ENCODE results near the gene CASR.

CASR gene

DNA sequence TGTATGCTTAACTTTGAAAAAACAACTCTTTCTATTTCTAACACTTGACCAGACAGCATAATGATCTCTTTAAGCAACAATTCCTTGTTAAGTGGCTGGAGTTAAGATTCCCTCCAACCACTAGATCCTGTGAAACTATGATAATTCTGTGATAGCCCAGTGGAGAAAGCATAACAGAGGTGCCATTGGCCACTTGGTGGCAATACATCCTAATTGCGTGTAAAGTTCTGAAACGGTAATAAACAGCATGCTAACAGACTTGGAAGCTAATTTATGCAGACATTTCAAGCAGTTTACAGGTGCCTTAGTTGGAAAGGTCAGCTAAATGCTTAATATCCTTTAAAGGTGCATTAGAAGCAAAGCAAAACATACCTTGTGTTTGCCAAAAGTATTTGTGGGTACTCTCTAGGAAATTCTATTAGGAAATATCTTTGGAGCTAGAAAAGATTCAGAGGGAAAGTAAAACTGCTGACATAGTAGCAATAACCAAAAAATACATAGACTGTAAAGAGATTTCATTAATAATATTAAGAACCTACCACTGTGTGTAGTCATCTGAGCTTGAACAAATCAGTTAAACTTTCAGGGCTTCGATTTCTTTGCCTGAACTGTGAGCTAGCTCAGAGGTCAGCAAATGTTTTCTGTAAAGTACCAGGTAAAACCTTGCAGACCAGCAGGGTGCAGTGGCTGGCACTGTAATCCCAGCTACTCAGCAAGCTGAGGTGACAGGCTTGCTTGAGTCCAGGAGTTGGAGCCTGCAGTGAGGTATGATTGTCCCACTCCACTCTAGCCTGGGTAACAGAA, 122.6 kb downstream of the CASR start:
- no peak overlapping the region for H3K4ac ChIP-seq (ENCODE audit: low read depth, low read length)
- H2BK5ac ChIP-seq (ENCODE audit: low read length): no peak overlapping the region
- H4K8ac ChIP-seq (ENCODE audit: low read depth, low read length): no peak overlapping the region
- DNase-seq: peak; percentile 65
- no peak overlapping the region for H3K27ac ChIP-seq (ENCODE audit: low read depth, low read length)
- H3K79me2 ChIP-seq (ENCODE audit: control insufficient read depth, insufficient read depth, low read length): no peaks in the 10 kb centered on the region
- H3K4me2 ChIP-seq (ENCODE audit: low read length): no peak overlapping the region
- no peak overlapping the region for H2BK120ac ChIP-seq (ENCODE audit: low read depth, low read length)
- no CpG with 5 or more reads among the region's 3 CpGs for WGBS (ENCODE audit: extremely low coverage, insufficient coverage, low lambda C conversion rate)
- H3K4me3 ChIP-seq (ENCODE audit: low read length): no peak overlapping the region
- H2BK15ac ChIP-seq (replicated peaks; ENCODE audit: low read depth): no peak overlapping the region
- no peak overlapping the region for H3K9ac ChIP-seq (ENCODE audit: low read length)
- no peak overlapping the region for H3K56ac ChIP-seq (ENCODE audit: low read length)
- no peaks in the 10 kb centered on the region for H3K4me1 ChIP-seq (ENCODE audit: control insufficient read depth, low read depth, low read length)
- no peaks in the 10 kb centered on the region for H3K79me1 ChIP-seq (ENCODE audit: low read length)
- no peak overlapping the region for H3K23ac ChIP-seq (ENCODE audit: low read length)
- H3K18ac ChIP-seq (ENCODE audit: low read length): no peak overlapping the region
- H4K5ac ChIP-seq (ENCODE audit: low read length): no peak overlapping the region
- H3K27me3 ChIP-seq (ENCODE audit: insufficient read depth, low read length, poor library complexity): no peaks in the 10 kb centered on the region
- no peaks in the 10 kb centered on the region for H3K36me3 ChIP-seq (ENCODE audit: control insufficient read depth, insufficient read depth, low read length)
- H2AK5ac ChIP-seq (ENCODE audit: low read length): no peak overlapping the region

DNA sequence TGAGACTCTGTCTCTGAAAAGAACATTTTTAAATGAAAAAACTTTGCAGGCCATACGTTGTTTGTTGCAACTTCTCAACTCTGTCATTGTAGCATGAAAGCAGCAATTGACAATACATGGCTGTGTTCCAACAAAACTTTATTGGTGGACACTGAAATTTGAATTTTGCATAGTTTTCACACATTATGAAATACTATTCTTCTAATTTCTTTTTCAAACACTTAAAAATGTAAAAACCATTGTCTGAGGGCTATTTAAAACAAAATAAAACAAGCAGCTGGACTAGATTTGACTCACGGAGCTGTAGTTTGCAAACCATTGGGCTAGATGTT, 123.1 kb downstream of the CASR start:
- H2AK5ac ChIP-seq (ENCODE audit: low read length): no peak overlapping the region
- H3K4ac ChIP-seq (ENCODE audit: low read depth, low read length): no peak overlapping the region
- no CpG with 5 or more reads among the region's 2 CpGs for WGBS (ENCODE audit: extremely low coverage, insufficient coverage, low lambda C conversion rate)
- H3K4me2 ChIP-seq (ENCODE audit: low read length): no peak overlapping the region
- no peak overlapping the region for H2BK120ac ChIP-seq (ENCODE audit: low read depth, low read length)
- H3K4me3 ChIP-seq (ENCODE audit: low read length): no peak overlapping the region
- H3K23ac ChIP-seq (ENCODE audit: low read length): no peak overlapping the region
- H4K5ac ChIP-seq (ENCODE audit: low read length): no peak overlapping the region
- H3K56ac ChIP-seq (ENCODE audit: low read length): no peak overlapping the region
- no peaks in the 10 kb centered on the region for H3K79me2 ChIP-seq (ENCODE audit: control insufficient read depth, insufficient read depth, low read length)
- H3K27me3 ChIP-seq (ENCODE audit: insufficient read depth, low read length, poor library complexity): no peaks in the 10 kb centered on the region
- H4K8ac ChIP-seq (ENCODE audit: low read depth, low read length): no peak overlapping the region
- H3K79me1 ChIP-seq (ENCODE audit: low read length): no peaks in the 10 kb centered on the region
- H3K27ac ChIP-seq (ENCODE audit: low read depth, low read length): no peak overlapping the region
- H3K36me3 ChIP-seq (ENCODE audit: control insufficient read depth, insufficient read depth, low read length): no peaks in the 10 kb centered on the region
- no peak overlapping the region for H2BK5ac ChIP-seq (ENCODE audit: low read length)
- no peak overlapping the region for H3K18ac ChIP-seq (ENCODE audit: low read length)
- no peak overlapping the region for H3K9ac ChIP-seq (ENCODE audit: low read length)
- no peak overlapping the region for H2BK15ac ChIP-seq (replicated peaks; ENCODE audit: low read depth)
- no peaks in the 10 kb centered on the region for H3K4me1 ChIP-seq (ENCODE audit: control insufficient read depth, low read depth, low read length)
- DNase-seq: no peak

DNA sequence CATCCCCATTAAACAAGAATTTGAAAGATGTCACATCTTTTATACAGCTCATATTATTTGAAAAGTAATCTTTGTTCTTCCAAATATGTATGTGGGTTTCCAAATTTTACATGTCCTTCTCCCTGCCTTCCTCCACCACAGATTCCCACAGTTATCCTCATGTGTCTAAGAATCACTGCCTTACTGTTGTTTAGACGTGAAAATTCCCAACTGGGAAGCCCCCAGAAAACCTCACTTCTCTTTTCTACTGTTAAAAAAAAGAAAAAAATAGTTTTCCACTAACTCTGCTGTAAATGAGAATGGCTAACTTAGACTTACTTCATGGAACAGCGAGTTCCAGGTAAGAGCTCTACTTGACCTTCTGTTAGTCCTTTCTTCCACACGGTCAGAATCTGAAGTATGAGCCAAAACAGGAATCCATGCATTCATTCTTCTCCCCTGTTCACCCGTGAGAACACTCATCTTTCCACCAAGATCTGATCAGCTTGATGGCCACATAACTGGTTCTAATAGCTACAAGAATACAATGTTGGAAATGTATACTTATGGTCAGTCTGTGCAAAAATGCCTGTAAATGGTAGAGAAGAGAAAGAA, 123.7 kb downstream of the CASR start:
- no peaks in the 10 kb centered on the region for H3K79me2 ChIP-seq (ENCODE audit: control insufficient read depth, insufficient read depth, low read length)
- H4K8ac ChIP-seq (ENCODE audit: low read depth, low read length): no peak overlapping the region
- H3K27me3 ChIP-seq (ENCODE audit: insufficient read depth, low read length, poor library complexity): no peaks in the 10 kb centered on the region
- no peak overlapping the region for H2AK5ac ChIP-seq (ENCODE audit: low read length)
- H4K5ac ChIP-seq (ENCODE audit: low read length): no peak overlapping the region
- no peak overlapping the region for H3K4me3 ChIP-seq (ENCODE audit: low read length)
- DNase-seq: no peak
- H3K79me1 ChIP-seq (ENCODE audit: low read length): no peaks in the 10 kb centered on the region
- H3K4me2 ChIP-seq (ENCODE audit: low read length): no peak overlapping the region
- no peak overlapping the region for H2BK5ac ChIP-seq (ENCODE audit: low read length)
- H2BK15ac ChIP-seq (replicated peaks; ENCODE audit: low read depth): no peak overlapping the region
- H3K36me3 ChIP-seq (ENCODE audit: control insufficient read depth, insufficient read depth, low read length): no peaks in the 10 kb centered on the region
- no peaks in the 10 kb centered on the region for H3K4me1 ChIP-seq (ENCODE audit: control insufficient read depth, low read depth, low read length)
- no peak overlapping the region for H3K9ac ChIP-seq (ENCODE audit: low read length)
- H2BK120ac ChIP-seq (ENCODE audit: low read depth, low read length): no peak overlapping the region
- H3K23ac ChIP-seq (ENCODE audit: low read length): no peak overlapping the region
- no peak overlapping the region for H3K4ac ChIP-seq (ENCODE audit: low read depth, low read length)
- no peak overlapping the region for H3K56ac ChIP-seq (ENCODE audit: low read length)
- H3K18ac ChIP-seq (ENCODE audit: low read length): no peak overlapping the region
- WGBS (ENCODE audit: extremely low coverage, insufficient coverage, low lambda C conversion rate): no CpG with 5 or more reads among the region's 4 CpGs
- H3K27ac ChIP-seq (ENCODE audit: low read depth, low read length): no peak overlapping the region

DNA sequence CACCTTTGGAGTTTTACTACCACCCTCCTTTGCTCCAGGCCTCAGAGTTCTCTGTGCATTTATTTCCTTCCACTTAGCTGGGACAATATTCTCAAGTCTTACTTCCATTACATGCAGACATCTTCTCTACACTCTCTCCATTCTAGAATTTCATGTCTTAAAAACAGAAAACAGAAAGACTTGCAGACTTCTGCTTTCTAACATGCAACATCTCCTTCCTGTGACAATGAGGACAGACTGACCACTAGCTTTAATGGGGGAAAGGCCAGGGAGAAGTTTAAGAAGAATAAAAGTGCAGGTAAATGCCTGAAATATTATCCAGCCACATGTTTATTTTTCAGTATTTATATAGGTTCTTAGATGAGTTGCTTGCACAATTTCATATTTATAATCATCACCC, 124.5 kb downstream of the CASR start:
- no peak overlapping the region for H3K4me3 ChIP-seq (ENCODE audit: low read length)
- no peak overlapping the region for H3K23ac ChIP-seq (ENCODE audit: low read length)
- H3K4me2 ChIP-seq (ENCODE audit: low read length): no peak overlapping the region
- no peak overlapping the region for H3K56ac ChIP-seq (ENCODE audit: low read length)
- H3K79me2 ChIP-seq (ENCODE audit: control insufficient read depth, insufficient read depth, low read length): no peaks in the 10 kb centered on the region
- H2AK5ac ChIP-seq (ENCODE audit: low read length): no peak overlapping the region
- no peak overlapping the region for H4K8ac ChIP-seq (ENCODE audit: low read depth, low read length)
- no peaks in the 10 kb centered on the region for H3K79me1 ChIP-seq (ENCODE audit: low read length)
- DNase-seq: no peak
- H2BK5ac ChIP-seq (ENCODE audit: low read length): no peak overlapping the region
- H3K9ac ChIP-seq (ENCODE audit: low read length): no peak overlapping the region
- H2BK15ac ChIP-seq (replicated peaks; ENCODE audit: low read depth): no peak overlapping the region
- no peak overlapping the region for H3K27ac ChIP-seq (ENCODE audit: low read depth, low read length)
- no peaks in the 10 kb centered on the region for H3K36me3 ChIP-seq (ENCODE audit: control insufficient read depth, insufficient read depth, low read length)
- no peaks in the 10 kb centered on the region for H3K27me3 ChIP-seq (ENCODE audit: insufficient read depth, low read length, poor library complexity)
- H3K18ac ChIP-seq (ENCODE audit: low read length): no peak overlapping the region
- no peak overlapping the region for H2BK120ac ChIP-seq (ENCODE audit: low read depth, low read length)
- no peak overlapping the region for H3K4ac ChIP-seq (ENCODE audit: low read depth, low read length)
- H3K4me1 ChIP-seq (ENCODE audit: control insufficient read depth, low read depth, low read length): no peaks in the 10 kb centered on the region
- H4K5ac ChIP-seq (ENCODE audit: low read length): no peak overlapping the region

DNA sequence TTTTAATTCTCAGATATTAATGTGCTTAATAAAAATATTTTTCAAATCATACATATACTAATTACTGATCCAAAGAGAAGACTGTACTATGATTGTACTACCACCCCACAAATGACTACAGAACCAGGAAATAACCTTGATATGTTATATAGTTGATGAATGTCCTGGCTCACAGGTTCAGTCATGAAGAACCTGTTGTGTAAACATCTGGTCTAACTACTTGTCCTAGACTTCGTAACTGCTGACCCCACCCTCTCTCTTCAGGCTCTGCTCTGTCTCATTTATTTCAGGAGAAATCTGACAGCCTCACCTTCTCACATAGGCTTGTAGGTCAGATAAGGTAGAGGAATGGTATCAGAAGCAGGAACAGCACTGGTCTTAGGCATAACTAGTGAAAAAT, 126.9 kb downstream of the CASR start:
- no peak for DNase-seq
- H3K9ac ChIP-seq (ENCODE audit: low read length): no peak overlapping the region

DNA sequence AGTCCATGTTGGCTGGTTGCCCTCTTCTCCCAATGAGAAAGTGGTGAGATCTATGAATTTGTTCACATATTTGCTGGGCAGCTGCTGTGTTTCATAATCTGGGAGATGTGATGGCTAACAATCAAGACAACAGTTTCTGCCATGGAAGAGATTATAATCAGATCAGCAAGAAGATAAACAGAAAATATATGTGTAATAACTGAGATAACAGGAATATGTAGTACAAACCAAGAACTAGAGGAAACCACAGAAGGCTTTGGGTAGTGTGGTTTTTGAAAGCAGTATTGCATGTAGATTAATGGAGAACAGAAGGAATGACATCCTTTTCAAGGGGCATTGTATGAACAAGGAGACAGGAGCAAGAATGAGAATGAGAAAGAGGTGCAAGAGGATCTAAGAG, 129.4 kb downstream of the CASR start:
- H3K4me3 ChIP-seq (ENCODE audit: low read length): no peak overlapping the region
- no peak overlapping the region for H2BK15ac ChIP-seq (replicated peaks; ENCODE audit: low read depth)
- H3K9ac ChIP-seq (ENCODE audit: low read length): no peak overlapping the region
- no peak overlapping the region for H2BK120ac ChIP-seq (ENCODE audit: low read depth, low read length)
- H3K23ac ChIP-seq (ENCODE audit: low read length): no peak overlapping the region
- no peak overlapping the region for H3K56ac ChIP-seq (ENCODE audit: low read length)
- H3K4ac ChIP-seq (ENCODE audit: low read depth, low read length): no peak overlapping the region
- no peaks in the 10 kb centered on the region for H3K79me2 ChIP-seq (ENCODE audit: control insufficient read depth, insufficient read depth, low read length)
- DNase-seq: no peak
- no peak overlapping the region for H4K8ac ChIP-seq (ENCODE audit: low read depth, low read length)
- no peaks in the 10 kb centered on the region for H3K79me1 ChIP-seq (ENCODE audit: low read length)
- H2BK5ac ChIP-seq (ENCODE audit: low read length): no peak overlapping the region
- no peak overlapping the region for H3K18ac ChIP-seq (ENCODE audit: low read length)
- H3K27ac ChIP-seq (ENCODE audit: low read depth, low read length): no peak overlapping the region
- H3K4me2 ChIP-seq (ENCODE audit: low read length): no peak overlapping the region
- H4K5ac ChIP-seq (ENCODE audit: low read length): no peak overlapping the region
- H2AK5ac ChIP-seq (ENCODE audit: low read length): no peak overlapping the region
- no peaks in the 10 kb centered on the region for H3K27me3 ChIP-seq (ENCODE audit: insufficient read depth, low read length, poor library complexity)
- no peaks in the 10 kb centered on the region for H3K36me3 ChIP-seq (ENCODE audit: control insufficient read depth, insufficient read depth, low read length)
- no peaks in the 10 kb centered on the region for H3K4me1 ChIP-seq (ENCODE audit: control insufficient read depth, low read depth, low read length)

More for the DNA sequence above, 126.9 kb downstream of the CASR start:
- Histone ChIP-seq H3K27ac (ENCODE audit: low read depth, low read length) (no peak overlapping the region), H2BK120ac (ENCODE audit: low read depth, low read length) (no peak overlapping the region), H2BK5ac (ENCODE audit: low read length) (no peak overlapping the region), H3K18ac (ENCODE audit: low read length) (no peak overlapping the region), H3K79me2 (ENCODE audit: control insufficient read depth, insufficient read depth, low read length) (no peaks in the 10 kb centered on the region), H4K5ac (ENCODE audit: low read length) (no peak overlapping the region), H3K4me1 (ENCODE audit: control insufficient read depth, low read depth, low read length) (no peaks in the 10 kb centered on the region), H2BK15ac (replicated peaks; ENCODE audit: low read depth) (no peak overlapping the region), H3K4ac (ENCODE audit: low read depth, low read length) (no peak overlapping the region), H3K56ac (ENCODE audit: low read length) (no peak overlapping the region), H3K27me3 (ENCODE audit: insufficient read depth, low read length, poor library complexity) (no peaks in the 10 kb centered on the region), H2AK5ac (ENCODE audit: low read length) (no peak overlapping the region), H4K8ac (ENCODE audit: low read depth, low read length) (no peak overlapping the region), H3K4me3 (ENCODE audit: low read length) (no peak overlapping the region), H3K23ac (ENCODE audit: low read length) (no peak overlapping the region), H3K79me1 (ENCODE audit: low read length) (no peaks in the 10 kb centered on the region), H3K4me2 (ENCODE audit: low read length) (no peak overlapping the region), H3K36me3 (ENCODE audit: control insufficient read depth, insufficient read depth, low read length) (no peaks in the 10 kb centered on the region)
- WGBS (ENCODE audit: extremely low coverage, insufficient coverage, low lambda C conversion rate): no CpG with 5 or more reads among the region's 1 CpG

Measured in mesendoderm (in vitro differentiated cells).